H1 (cell line): ENCODE measurements around the gene AKR1B15. TPM values are rescaled to one million over a fixed set of nuclear protein-coding genes. Genes with fewer than 3 reads are reported as not detected.
A peak's percentile ranks its signal among the peaks of the same experiment; 100 is the strongest.

Experiments used
- CTCF ChIA-PET: fragments of 300-600 bp; sonication (Branson Sonifier 250); formaldehyde crosslinking; loops from one replicate; lab custom pipeline; 2021; ENCODE audit not compliant: partially characterized antibody; lab: Charles Lee
- POLR2A ChIA-PET: fragments of 300-600 bp; sonication (Branson Sonifier 250); formaldehyde crosslinking; loops from one replicate; lab custom pipeline; 2021; ENCODE audit warnings: inconsistent platforms; ENCODE audit not compliant: partially characterized antibody; lab: Charles Lee
- DNase-seq, 2 experiments: peaks; one replicate each; pipeline versions ENCODE4 v3.0.0 to v3.0.0-alpha.2; 2010 to 2022; ENCODE audit warnings: low spot score in 2 of 2, low read depth in 1 of 2, mixed read lengths in 1 of 2
- FAIRE-seq: peaks from 2 replicates; lab custom pipeline; 2011; peaks lifted over from hg19 to GRCh38; lab: Jason Lieb, UNC
- H2AFZ ChIP-seq: 2 replicates; pipeline ENCODE4 v1.8.1; 2012; ENCODE audit warnings: low read length, inconsistent platforms
- H2AK5ac ChIP-seq: 2 replicates; pipeline ENCODE4 v1.6.1; 2013; ENCODE audit warnings: low read depth, low read length
- H2BK120ac ChIP-seq: replicated peaks from 2 replicates; pipeline ENCODE3; 2013; ENCODE audit warnings: low read depth, low read length, inconsistent platforms
- H2BK12ac ChIP-seq: 2 replicates; pipeline ENCODE4 v1.6.1; 2013; ENCODE audit warnings: low read depth, low read length
- H2BK15ac ChIP-seq: 2 replicates; pipeline ENCODE4 v1.6.1; 2013; ENCODE audit warnings: low read length
- H2BK20ac ChIP-seq: 2 replicates; pipeline ENCODE4 v1.6.1; 2013; ENCODE audit warnings: low read length
- H2BK5ac ChIP-seq: 2 replicates; pipeline ENCODE4 v1.6.1; 2013; ENCODE audit warnings: low read depth, low read length
- H3K14ac ChIP-seq: 2 replicates; pipeline ENCODE4 v1.6.1; 2013; ENCODE audit warnings: inconsistent platforms; ENCODE audit not compliant: insufficient read length
- H3K18ac ChIP-seq: 2 replicates; pipeline ENCODE4 v1.6.1; 2013; ENCODE audit warnings: low read length; ENCODE audit errors: extremely low read depth
- H3K23ac ChIP-seq: 2 replicates; pipeline ENCODE4 v1.6.1; 2013; ENCODE audit warnings: inconsistent platforms; ENCODE audit not compliant: insufficient read length
- H3K23me2 ChIP-seq: 2 replicates; pipeline ENCODE4 v1.6.1; 2013; ENCODE audit warnings: low read depth, low read length
- H3K27ac ChIP-seq: 2 replicates; pipeline ENCODE4 v1.6.1; 2011; ENCODE audit warnings: low read depth, low read length, inconsistent platforms
- H3K27me3 ChIP-seq, 4 experiments: replicated peaks in 1 of 4; 1 replicate in 1 of 4; 2 replicates in 3 of 4; pipeline versions ENCODE4 v1.6.1 to v1.8.1; 2011 to 2013; ENCODE audit warnings: low read length in 3 of 4, mild to moderate bottlenecking in 3 of 4, inconsistent platforms in 2 of 4, mixed read lengths in 2 of 4, moderate library complexity in 1 of 4; ENCODE audit not compliant: control insufficient read depth in 3 of 4, insufficient read depth in 3 of 4; ENCODE audit errors: extremely low read depth in 1 of 4
- H3K36me3 ChIP-seq, 4 experiments: 2 replicates each; pipeline versions ENCODE4 v1.6.1 to v1.8.1; 2011 to 2013; ENCODE audit warnings: mild to moderate bottlenecking in 4 of 4, low read length in 3 of 4, moderate library complexity in 2 of 4, control low read depth in 1 of 4, inconsistent platforms in 1 of 4; ENCODE audit not compliant: insufficient read depth in 4 of 4, control insufficient read depth in 2 of 4
- H3K4ac ChIP-seq: replicated peaks from 2 replicates; pipeline ENCODE3; 2013; ENCODE audit warnings: low read length, low read depth, mixed read lengths, inconsistent platforms; ENCODE audit not compliant: insufficient read length
- H3K4me1 ChIP-seq, 4 experiments: replicated peaks in 1 of 4; 1 replicate in 1 of 4; 2 replicates in 3 of 4; pipeline versions ENCODE4 v1.6.1 to v1.8.1; 2011 to 2013; ENCODE audit warnings: low read length in 3 of 4, inconsistent platforms in 2 of 4, mixed read lengths in 1 of 4; ENCODE audit not compliant: insufficient read depth in 4 of 4, control insufficient read depth in 3 of 4
- H3K4me2 ChIP-seq, 2 experiments: 2 replicates each; pipeline versions ENCODE4 v1.6.1 to v1.8.1; 2011 to 2013; ENCODE audit warnings: low read depth in 2 of 2, low read length in 2 of 2, control low read depth in 1 of 2, inconsistent platforms in 1 of 2, mild to moderate bottlenecking in 1 of 2; ENCODE audit not compliant: insufficient read depth in 1 of 2
- H3K4me3 ChIP-seq, 4 experiments: fragments of 200-600, 300-600 bp in 1 of 4; sonication (generic), shearing (Covaris generic), sonication (Bioruptor Twin) in 1 of 4; 2 replicates each; pipeline versions ENCODE4 v1.5.1 to v1.8.1; 2011 to 2016; ENCODE audit warnings: low read length in 4 of 4, low read depth in 3 of 4, control low read depth in 2 of 4, inconsistent platforms in 2 of 4, mild to moderate bottlenecking in 2 of 4, mixed read lengths in 1 of 4, moderate library complexity in 1 of 4; ENCODE audit not compliant: insufficient read depth in 2 of 4; ENCODE audit errors: extremely low read depth in 1 of 4
- H3K56ac ChIP-seq: replicated peaks from 2 replicates; pipeline ENCODE3; 2013; ENCODE audit warnings: low read depth, mild to moderate bottlenecking, mixed read lengths, low read length, inconsistent platforms; ENCODE audit not compliant: insufficient read length
- H3K79me1 ChIP-seq: 2 replicates; pipeline ENCODE4 v1.6.1; 2013; ENCODE audit warnings: low read depth, low read length, control low read depth
- H3K79me2 ChIP-seq, 2 experiments: 2 replicates each; pipeline versions ENCODE4 v1.6.1 to v1.8.1; 2012 to 2013; ENCODE audit warnings: low read length in 2 of 2, mild to moderate bottlenecking in 2 of 2, inconsistent platforms in 1 of 2; ENCODE audit not compliant: insufficient read depth in 2 of 2, control insufficient read depth in 1 of 2
- H3K9ac ChIP-seq, 4 experiments: replicated peaks in 1 of 4; 1 replicate in 1 of 4; 2 replicates in 3 of 4; pipeline versions ENCODE4 v1.6.1 to v1.8.1; 2011 to 2013; ENCODE audit warnings: low read depth in 3 of 4, low read length in 3 of 4, control low read depth in 2 of 4, mild to moderate bottlenecking in 2 of 4, moderate library complexity in 2 of 4, inconsistent platforms in 1 of 4; ENCODE audit errors: extremely low read depth in 1 of 4
- H3K9me3 ChIP-seq, 2 experiments: 2 replicates each; pipeline versions ENCODE4 v1.6.1 to v1.8.1; 2012 to 2013; ENCODE audit warnings: mild to moderate bottlenecking in 2 of 2, moderate library complexity in 2 of 2, control low read depth in 1 of 2, inconsistent platforms in 1 of 2, low read depth in 1 of 2, low read length in 1 of 2, mixed read lengths in 1 of 2; ENCODE audit not compliant: insufficient read depth in 2 of 2
- H4K20me1 ChIP-seq, 2 experiments: replicated peaks in 1 of 2; 2 replicates each; pipeline versions ENCODE3 to v1.8.1; 2011 to 2013; ENCODE audit warnings: inconsistent platforms in 2 of 2, low read length in 2 of 2, mild to moderate bottlenecking in 1 of 2; ENCODE audit not compliant: insufficient read depth in 2 of 2, control insufficient read depth in 1 of 2
- H4K5ac ChIP-seq: 2 replicates; pipeline ENCODE4 v1.6.1; 2013; ENCODE audit warnings: low read length, low read depth, mixed read lengths, inconsistent platforms; ENCODE audit not compliant: insufficient read length
- H4K8ac ChIP-seq: 2 replicates; pipeline ENCODE4 v1.8.0; 2013; ENCODE audit warnings: mild to moderate bottlenecking, moderate library complexity, low read length, inconsistent platforms; ENCODE audit not compliant: insufficient read depth; ENCODE audit errors: extremely low read depth
- H4K91ac ChIP-seq: replicated peaks from 2 replicates; pipeline ENCODE3; 2013; ENCODE audit warnings: low read length, mixed read lengths, inconsistent platforms; ENCODE audit not compliant: insufficient read length
- ATF3 ChIP-seq: IDR thresholded peaks from 2 replicates; pipeline ENCODE4 v1.6.1; 2011; ENCODE audit warnings: low read depth, mild to moderate bottlenecking, low read length; ENCODE audit not compliant: insufficient read depth
- BACH1 ChIP-seq: IDR thresholded peaks from 2 replicates; pipeline ENCODE4 v1.6.1; 2012; ENCODE audit warnings: low read length, improper control_type of control experiment
- BRCA1 ChIP-seq: IDR thresholded peaks from 2 replicates; pipeline ENCODE4 v1.6.1; 2012; ENCODE audit warnings: low read depth, low read length, improper control_type of control experiment
- CBX5 ChIP-seq: fragments of 300-800, 300-1000 bp; sonication (generic); IDR thresholded peaks from 2 replicates; pipeline ENCODE4 v1.7.1; 2016; ENCODE audit warnings: antibody characterized with exemption, low read length, low read depth
- CBX8 ChIP-seq: fragments of 300-800, 300-1000 bp; sonication (generic); IDR thresholded peaks from 2 replicates; pipeline ENCODE4 v1.7.1; 2016; ENCODE audit warnings: low read depth, low read length, borderline replicate concordance
- CHD2 ChIP-seq: IDR thresholded peaks from 2 replicates; pipeline ENCODE4 v1.6.1; 2012; ENCODE audit warnings: low read length, improper control_type of control experiment
- CTBP2 ChIP-seq: IDR thresholded peaks from 2 replicates; pipeline ENCODE4 v1.7.0; 2011; ENCODE audit warnings: borderline replicate concordance, mild to moderate bottlenecking, moderate library complexity, mixed read lengths, low read length; ENCODE audit not compliant: insufficient read depth, insufficient read length
- JUN ChIP-seq: IDR thresholded peaks from 2 replicates; pipeline ENCODE4 v1.6.1; 2011; ENCODE audit warnings: low read depth, mild to moderate bottlenecking, improper control_type of control experiment, low read length
- MAX ChIP-seq: IDR thresholded peaks from 2 replicates; pipeline ENCODE4 v1.6.1; 2012; ENCODE audit warnings: inconsistent platforms
- NANOG ChIP-seq: IDR thresholded peaks from 2 replicates; pipeline ENCODE4 v1.6.1; 2011; ENCODE audit warnings: low read length, low read depth, mild to moderate bottlenecking, inconsistent platforms; ENCODE audit not compliant: insufficient read depth, poor library complexity, severe bottlenecking
- POLR2AphosphoS5 ChIP-seq: IDR thresholded peaks from 2 replicates; pipeline ENCODE4 v1.6.1; 2011; ENCODE audit warnings: low read depth, low read length
- POU5F1 ChIP-seq: IDR thresholded peaks from 2 replicates; pipeline ENCODE4 v1.6.1; 2011; ENCODE audit warnings: low read depth, mild to moderate bottlenecking, low read length, moderate library complexity
- SIN3A ChIP-seq, 2 experiments: IDR thresholded peaks in 1 of 2; conservative IDR thresholded peaks in 1 of 2; 2 replicates each; pipeline ENCODE4 v1.6.1; 2011 to 2012; ENCODE audit warnings: low read length in 2 of 2, improper control_type of control experiment in 1 of 2, low read depth in 1 of 2, mild to moderate bottlenecking in 1 of 2
- SRF ChIP-seq: IDR thresholded peaks from 2 replicates; pipeline ENCODE4 v1.6.1; 2011; ENCODE audit warnings: mild to moderate bottlenecking, low read depth, low read length, moderate library complexity
- TEAD4 ChIP-seq: IDR thresholded peaks from 2 replicates; pipeline ENCODE4 v1.6.1; 2012; ENCODE audit warnings: low read depth, low read length, inconsistent platforms, mixed read lengths
- WGBS, 2 experiments: shearing (Covaris generic) in 1 of 2; methylation state at CpG; one replicate each; pipeline versions ENCODE4 v1.1.6 to v1.1.7; 2013 to 2015; ENCODE audit warnings: low lambda C conversion rate in 2 of 2, mixed read lengths in 2 of 2, inconsistent platforms in 1 of 2, low coverage in 1 of 2, missing lambda C conversion rate in 1 of 2; ENCODE audit not compliant: insufficient replicate concordance in 2 of 2, insufficient coverage in 1 of 2, insufficient read length in 1 of 2; ENCODE audit errors: extremely low coverage in 1 of 2, missing lambda C conversion rate in 1 of 2; 5-methylcytosine and 5-hydroxymethylcytosine counted together
- polyA plus RNA-seq, 7 experiments: library from polyadenylated mRNA; depleted of rRNA in 3 of 7; stranded (reverse) in 5 of 7; unstranded in 2 of 7; fragments of >200 nt in 5 of 7; fragments of 200-250 nt in 2 of 7; gene quantifications; 1 replicate in 5 of 7; 2 replicates in 1 of 7; 4 replicates in 1 of 7; pipeline versions ENCODE4 v1.2.1 to v1.2.3, GENCODE V29; 2011 to 2013; ENCODE audit warnings: missing spikeins in 2 of 7, mixed read lengths in 2 of 7
- total RNA-seq: library from RNA; stranded (reverse); fragmentation: NEBNext Ultra II Directional; extraction: Animal tissue kit (Norgen Biotek cat#: 25700); gene quantifications from 2 replicates; pipeline ENCODE4 v1.2.1, GENCODE V29; 2021

Gene AKR1B15
- total and polyA plus RNA-seq, 2 of the 8 experiments (the other 6 are each of a cell fraction or from before 2014, with no cell fraction given): 0.15 to 0.47 TPM

GRCh38 chr7:134584290-134584689, 35.4 kb downstream of the AKR1B15 start:
- Histone ChIP-seq H3K4me2 (no peak overlapping the region), H3K23ac (no peak overlapping the region), H3K56ac (peak overlapping the region; percentile 85), H3K27me3 (no peaks in the 10 kb centered on the region), H4K91ac (no peak overlapping the region), H3K9ac (no peak overlapping the region), H3K79me1 (no peaks in the 10 kb centered on the region), H2BK5ac (no peak overlapping the region), H2BK20ac (no peak overlapping the region), H3K4ac (no peak overlapping the region), H3K36me3 (no peaks in the 10 kb centered on the region), H3K4me3 (no peak overlapping the region), H4K5ac (no peak overlapping the region), H2BK15ac (no peak overlapping the region), H3K14ac (no peak overlapping the region), H3K23me2 (peaks cover 3% of the 10 kb centered on the region; the same call in 1 of the 2 replicates), H3K4me1 (no peaks in the 10 kb centered on the region), H3K79me2 (no peaks in the 10 kb centered on the region), H2BK12ac (no peak overlapping the region), H2AFZ (no peak overlapping the region), H4K20me1 (no peaks in the 10 kb centered on the region), H3K18ac (no peak overlapping the region), H3K9me3 (no peaks in the 10 kb centered on the region; a peak in 1 of 4 replicates), H4K8ac (no peak overlapping the region), H3K27ac (no peak overlapping the region), H2BK120ac (no peak overlapping the region), H2AK5ac (no peak overlapping the region)
- POLR2A ChIA-PET: no interaction called here
- DNase-seq (no peak), FAIRE-seq (no peak)
- CTCF ChIA-PET: no interaction called here
- TF ChIP-seq POU5F1 (no peak), SIN3A (conservative IDR thresholded peaks at IDR 0.05 in 1 of 2, IDR thresholded peaks at IDR 0.05 in 1 of 2; ENCODE audit: low read depth in 1 of 2, low read length in 2 of 2) (no peak), BRCA1 (no peak), BACH1 (no peak), CHD2 (no peak), POLR2AphosphoS5 (no peak), ATF3 (no peak), MAX (no peak), NANOG (no peak), CTBP2 (no peak), JUN (no peak), CBX8 (no peak), CBX5 (no peak), SRF (no peak), TEAD4 (no peak)
- WGBS, 2 experiments: 50 to 100% methylated on average over 1 of the region's 1 CpG
